22Rv1 (cell line): ENCODE data around the gene RALGPS1.

Experiments
- H3K27ac ChIP-seq: fragments of 450-650 bp; 2 replicates; pipeline ENCODE4 v1.5.1; 2017
- ZFX ChIP-seq: fragments of 450-650 bp; IDR thresholded peaks from 2 replicates; pipeline ENCODE4 v1.6.1; 2017; ENCODE audit warnings: antibody characterized with exemption, borderline replicate concordance
- TF ChIP-seq, protein P1 (sequence below): fragments of 450-650 bp; IDR thresholded peaks from 2 replicates; pipeline ENCODE4 v1.5.1; 2017; ENCODE audit warnings: mild to moderate bottlenecking

RALGPS1 gene

DNA sequence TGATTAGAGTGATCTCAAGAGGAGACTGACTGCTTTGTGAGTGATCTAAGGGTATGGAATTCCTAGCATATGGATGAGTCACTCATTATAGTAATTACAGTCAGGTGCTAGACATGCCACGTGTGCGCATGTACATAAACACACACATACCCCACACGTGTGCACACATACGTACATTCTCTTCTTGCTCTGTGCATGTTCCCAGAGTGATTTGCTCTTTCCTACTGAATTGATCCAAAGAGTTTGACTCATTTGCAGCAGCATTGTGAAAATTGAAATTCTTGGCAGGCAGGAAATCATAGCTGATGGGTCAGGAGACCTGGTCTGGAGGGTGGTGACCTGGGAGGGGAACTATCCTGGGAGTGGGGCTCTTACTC lies 144.1 kb downstream of the RALGPS1 start:
- H3K27ac ChIP-seq: no peak overlapping the region
- TF ChIP-seq ZFX: no peak
- TF ChIP-seq, protein P1, sequence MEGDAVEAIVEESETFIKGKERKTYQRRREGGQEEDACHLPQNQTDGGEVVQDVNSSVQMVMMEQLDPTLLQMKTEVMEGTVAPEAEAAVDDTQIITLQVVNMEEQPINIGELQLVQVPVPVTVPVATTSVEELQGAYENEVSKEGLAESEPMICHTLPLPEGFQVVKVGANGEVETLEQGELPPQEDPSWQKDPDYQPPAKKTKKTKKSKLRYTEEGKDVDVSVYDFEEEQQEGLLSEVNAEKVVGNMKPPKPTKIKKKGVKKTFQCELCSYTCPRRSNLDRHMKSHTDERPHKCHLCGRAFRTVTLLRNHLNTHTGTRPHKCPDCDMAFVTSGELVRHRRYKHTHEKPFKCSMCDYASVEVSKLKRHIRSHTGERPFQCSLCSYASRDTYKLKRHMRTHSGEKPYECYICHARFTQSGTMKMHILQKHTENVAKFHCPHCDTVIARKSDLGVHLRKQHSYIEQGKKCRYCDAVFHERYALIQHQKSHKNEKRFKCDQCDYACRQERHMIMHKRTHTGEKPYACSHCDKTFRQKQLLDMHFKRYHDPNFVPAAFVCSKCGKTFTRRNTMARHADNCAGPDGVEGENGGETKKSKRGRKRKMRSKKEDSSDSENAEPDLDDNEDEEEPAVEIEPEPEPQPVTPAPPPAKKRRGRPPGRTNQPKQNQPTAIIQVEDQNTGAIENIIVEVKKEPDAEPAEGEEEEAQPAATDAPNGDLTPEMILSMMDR: no peak

GRCh38 chr9:127059030-127059429 lies 144.4 kb downstream of the RALGPS1 start:
- TF ChIP-seq ZFX: no peak
- TF ChIP-seq, protein P1: no peak
- no peak overlapping the region for H3K27ac ChIP-seq

GRCh38 chr9:127059765-127060361 lies 145.3 kb downstream of the RALGPS1 start:
- no peak overlapping the region for H3K27ac ChIP-seq
- no peak for TF ChIP-seq ZFX
- TF ChIP-seq, protein P1: no peak

- H3K27ac ChIP-seq: no peak overlapping the region
Measured at GRCh38 chr9:127061411-127061810, 146.8 kb downstream of the RALGPS1 start.

GRCh38 chr9:127064335-127064734 lies 149.8 kb downstream of the RALGPS1 start:
- TF ChIP-seq, protein P1: no peak
- TF ChIP-seq ZFX: no peak
- H3K27ac ChIP-seq: no peak overlapping the region

More at GRCh38 chr9:127061411-127061810, 146.8 kb downstream of the RALGPS1 start:
- TF ChIP-seq, protein P1: no peak
- no peak for TF ChIP-seq ZFX

GRCh38 chr9:127065592-127065991 lies 151.0 kb downstream of the RALGPS1 start:
- H3K27ac ChIP-seq: no peak overlapping the region
- no peak for TF ChIP-seq ZFX
- TF ChIP-seq, protein P1: no peak

DNA sequence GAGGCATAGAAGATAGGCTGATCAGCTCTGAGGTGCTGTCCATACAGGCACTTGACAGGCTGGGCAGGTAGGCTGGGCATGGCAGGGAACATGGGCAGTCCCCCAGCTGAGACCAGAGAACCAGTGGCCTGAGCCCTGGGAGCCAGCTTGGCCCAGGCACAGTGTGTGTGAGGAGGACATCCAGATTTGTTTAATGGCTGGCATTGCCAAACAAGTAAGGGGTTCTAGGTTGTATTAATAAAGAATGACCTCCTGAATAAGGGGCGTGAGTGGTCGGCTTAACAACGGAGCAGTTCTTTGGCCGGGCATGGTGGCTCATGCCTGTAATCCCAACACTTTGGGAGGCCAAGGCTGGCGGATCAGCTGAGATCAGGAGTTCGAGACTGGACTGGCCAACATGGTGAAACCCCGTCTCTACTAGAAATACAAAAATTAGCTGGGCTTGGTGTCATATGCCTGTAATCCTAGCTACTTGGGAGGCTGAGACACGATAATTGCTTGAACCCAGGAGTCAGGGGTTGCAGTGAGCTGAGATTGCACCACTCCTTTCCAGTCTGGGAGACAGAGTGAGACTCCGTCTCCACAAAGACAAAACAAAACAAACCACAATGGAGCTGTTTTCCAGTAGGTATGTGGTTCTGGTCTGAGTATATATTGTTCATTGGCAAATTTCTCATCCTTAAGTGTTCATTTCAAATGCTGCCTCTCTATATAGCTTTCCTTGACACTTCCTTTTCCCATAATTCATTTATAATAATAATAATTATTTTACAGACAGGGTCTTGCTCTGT lies 151.7 kb downstream of the RALGPS1 start:
- no peak overlapping the region for H3K27ac ChIP-seq
- TF ChIP-seq, protein P1: no peak
- no peak for TF ChIP-seq ZFX
